Osteoblast (primary cell): ENCODE data around the gene ZNF526. TPM values are rescaled to one million over a fixed set of nuclear protein-coding genes. Genes with fewer than 3 reads are reported as not detected.
A peak's percentile ranks its signal among the peaks of the same experiment; 100 is the strongest.

ENCODE experiments used
- DNase-seq: peaks from one replicate; pipeline ENCODE4 v3.0.0; 2011; ENCODE audit warnings: low spot score, mixed read lengths; ENCODE audit not compliant: insufficient read length; ENCODE audit errors: missing footprints
- H2AFZ ChIP-seq: 2 replicates; pipeline ENCODE4 v1.6.0; 2011; ENCODE audit warnings: mild to moderate bottlenecking, low read length
- H3K27ac ChIP-seq: 2 replicates; pipeline ENCODE4 v1.5.1; 2011; ENCODE audit warnings: mild to moderate bottlenecking, low read depth, low read length, moderate library complexity
- H3K27me3 ChIP-seq: 2 replicates; pipeline ENCODE4 v1.6.0; 2012; ENCODE audit warnings: mild to moderate bottlenecking, control low read depth, inconsistent platforms, low read length, moderate library complexity; ENCODE audit not compliant: insufficient read depth
- H3K36me3 ChIP-seq: 2 replicates; pipeline ENCODE4 v1.5.1; 2011; ENCODE audit warnings: mild to moderate bottlenecking, low read length, control low read depth, moderate library complexity; ENCODE audit not compliant: insufficient read depth
- H3K4me1 ChIP-seq: 2 replicates; pipeline ENCODE4 v1.5.1; 2011; ENCODE audit warnings: mild to moderate bottlenecking, low read length, control low read depth, moderate library complexity; ENCODE audit not compliant: insufficient read depth
- H3K4me2 ChIP-seq: 2 replicates; pipeline ENCODE4 v1.6.0; 2011; ENCODE audit warnings: mild to moderate bottlenecking, low read length; ENCODE audit not compliant: insufficient read depth
- H3K4me3 ChIP-seq: fragments of 200-600 bp; sonication (generic); 3 replicates; pipeline ENCODE4 v1.5.1; 2012; ENCODE audit warnings: mild to moderate bottlenecking, low read length, inconsistent platforms; ENCODE audit not compliant: insufficient read depth
- H3K79me2 ChIP-seq: 2 replicates; pipeline ENCODE4 v1.6.0; 2012; ENCODE audit warnings: mild to moderate bottlenecking, low read length, control low read depth, inconsistent platforms; ENCODE audit not compliant: insufficient read depth
- H3K9me3 ChIP-seq: 2 replicates; pipeline ENCODE4 v1.5.1; 2011; ENCODE audit warnings: low read depth, low read length, control low read depth
- H4K20me1 ChIP-seq: 2 replicates; pipeline ENCODE4 v1.6.0; 2012; ENCODE audit warnings: mild to moderate bottlenecking, low read length, control low read depth; ENCODE audit not compliant: insufficient read depth
- CTCF ChIP-seq: IDR thresholded peaks from 2 replicates; pipeline ENCODE4 v1.5.1; 2011; ENCODE audit warnings: mild to moderate bottlenecking, low read depth, low read length, moderate library complexity; ENCODE audit errors: extremely low read depth
- total RNA-seq: library from RNA; depleted of rRNA; stranded (reverse); fragments of >200 nt; gene quantifications from 2 replicates; pipeline ENCODE4 v1.2.3, GENCODE V29; 2012

Gene ZNF526
- total RNA-seq, 1 donor, result 11.9 TPM

GRCh38 chr19:42208612-42209011, 11.5 kb upstream of the ZNF526 start:
- peak overlapping the region; percentile 75 for H3K27ac ChIP-seq
- peaks cover 28% of the 10 kb centered on the region for H3K4me1 ChIP-seq
- H3K4me2 ChIP-seq, result no peak overlapping the region
- no peaks in the 10 kb centered on the region for H3K27me3 ChIP-seq
- peaks cover 49% of the 10 kb centered on the region for H3K79me2 ChIP-seq
- peak; percentile 8 for DNase-seq
- H2AFZ ChIP-seq, result no peak overlapping the region
- TF ChIP-seq CTCF, result no peak
- H3K4me3 ChIP-seq, result no peak overlapping the region
- H3K36me3 ChIP-seq, result peaks cover 38% of the 10 kb centered on the region
- H4K20me1 ChIP-seq, result peaks cover 6% of the 10 kb centered on the region
- no peaks in the 10 kb centered on the region for H3K9me3 ChIP-seq

GRCh38 chr19:42212886-42213285, 7.2 kb upstream of the ZNF526 start:
- Histone ChIP-seq H3K4me2 (no peak overlapping the region), H3K9me3 (no peaks in the 10 kb centered on the region), H3K36me3 (peaks cover 41% of the 10 kb centered on the region), H3K4me3 (no peak overlapping the region), H3K27me3 (no peaks in the 10 kb centered on the region), H4K20me1 (peaks cover 18% of the 10 kb centered on the region), H3K79me2 (peaks cover 65% of the 10 kb centered on the region), H3K4me1 (peaks cover 15% of the 10 kb centered on the region), H3K27ac (no peak overlapping the region), H2AFZ (no peak overlapping the region)
- no peak for TF ChIP-seq CTCF
- DNase-seq, result no peak

- Histone ChIP-seq H3K27ac (no peak overlapping the region), H3K9me3 (no peaks in the 10 kb centered on the region), H3K79me2 (peaks cover 68% of the 10 kb centered on the region), H2AFZ (no peak overlapping the region), H3K27me3 (no peaks in the 10 kb centered on the region), H3K4me2 (no peak overlapping the region), H3K4me1 (peaks cover 20% of the 10 kb centered on the region), H3K36me3 (peaks cover 28% of the 10 kb centered on the region), H3K4me3 (no peak overlapping the region), H4K20me1 (peaks cover 18% of the 10 kb centered on the region)
- DNase-seq, result peak; percentile 61
- no peak for TF ChIP-seq CTCF
These were observed 5.2 kb upstream of the ZNF526 start for GRCh38 chr19:42214810-42215485.

GRCh38 chr19:42216653-42217519, 3.2 kb upstream of the ZNF526 start:
- DNase-seq, result peak; percentile 88
- H3K36me3 ChIP-seq, result peaks cover 26% of the 10 kb centered on the region
- H3K27ac ChIP-seq, result peak overlapping the region; percentile 96
- peak overlapping the region; percentile 74 for H2AFZ ChIP-seq
- H3K27me3 ChIP-seq, result no peaks in the 10 kb centered on the region
- H4K20me1 ChIP-seq, result peaks cover 21% of the 10 kb centered on the region
- H3K4me2 ChIP-seq, result peak overlapping the region; percentile 89
- peak overlapping the region; percentile 98 for H3K4me3 ChIP-seq
- peaks cover 33% of the 10 kb centered on the region for H3K4me1 ChIP-seq
- no peak for TF ChIP-seq CTCF
- H3K9me3 ChIP-seq, result no peaks in the 10 kb centered on the region
- peaks cover 81% of the 10 kb centered on the region for H3K79me2 ChIP-seq
